Activated B cell treated with CpG ODN at 0.5 μM for 24 hours (primary cell): ENCODE results near the gene FOLH1. TPM values are rescaled to one million over a fixed set of nuclear protein-coding genes. Genes with fewer than 3 reads are reported as not detected.
"Not testable (repeated sequence)": the region's sequence is repeated elsewhere in the genome, so short reads cannot be mapped to it uniquely, and the experiment has no call there.

Experiments
- ATAC-seq: fragments of 200-7000 bp; cut with Tn5 transposase; one replicate; pipeline ENCODE4 v1.10.0; 2021; ENCODE audit warnings: low read depth, mild to moderate bottlenecking, moderate library complexity
- CTCF ChIA-PET: fragments of 350-600 bp; sonication (Branson Sonifier 250); formaldehyde crosslinking; loops from one replicate; lab custom pipeline; 2021; ENCODE audit warnings: antibody characterized with exemption; lab: Charles Lee
- POLR2A ChIA-PET: fragments of 350-600 bp; sonication (Branson Sonifier 250); formaldehyde crosslinking; loops from one replicate; lab custom pipeline; 2021; ENCODE audit warnings: antibody characterized with exemption; lab: Charles Lee
- DNase-seq: peaks from one replicate; pipeline ENCODE4 v3.0.0; 2022
- H3K27ac Mint-ChIP-seq: one replicate; pipeline ENCODE4 v1.8.0; 2020; ENCODE audit warnings: mixed read lengths
- H3K27me3 Mint-ChIP-seq: one replicate; pipeline ENCODE4 v1.8.0; 2021; ENCODE audit warnings: mixed read lengths
- H3K36me3 Mint-ChIP-seq: one replicate; pipeline ENCODE4 v1.8.0; 2021; ENCODE audit warnings: low read depth, mixed read lengths
- H3K4me1 Mint-ChIP-seq: one replicate; pipeline ENCODE4 v1.8.0; 2021; ENCODE audit warnings: mixed read lengths
- H3K4me3 Mint-ChIP-seq: one replicate; pipeline ENCODE4 v1.8.0; 2020; ENCODE audit warnings: mild to moderate bottlenecking, mixed read lengths
- H3K9me3 Mint-ChIP-seq: one replicate; pipeline ENCODE4 v1.8.0; 2020; ENCODE audit warnings: mixed read lengths
- intact Hi-C: fragments of 100-400 bp; cut with micrococcal nuclease; formaldehyde crosslinking; loops from one replicate; pipeline ENCODE4 v1.15.1; 2024
- total RNA-seq: library from RNA; stranded (reverse); gene quantifications from 2 replicates; pipeline ENCODE4 v1.2.3, GENCODE V29; 2022
- TF ChIP-seq, protein P1 (sequence below): fragments of 200-600 bp; IDR thresholded peaks from one replicate; pipeline ENCODE4 v1.8.0; 2022; ENCODE audit warnings: antibody characterized with exemption, mild to moderate bottlenecking

Gene FOLH1
- not detected in 2 replicates for total RNA-seq

DNA sequence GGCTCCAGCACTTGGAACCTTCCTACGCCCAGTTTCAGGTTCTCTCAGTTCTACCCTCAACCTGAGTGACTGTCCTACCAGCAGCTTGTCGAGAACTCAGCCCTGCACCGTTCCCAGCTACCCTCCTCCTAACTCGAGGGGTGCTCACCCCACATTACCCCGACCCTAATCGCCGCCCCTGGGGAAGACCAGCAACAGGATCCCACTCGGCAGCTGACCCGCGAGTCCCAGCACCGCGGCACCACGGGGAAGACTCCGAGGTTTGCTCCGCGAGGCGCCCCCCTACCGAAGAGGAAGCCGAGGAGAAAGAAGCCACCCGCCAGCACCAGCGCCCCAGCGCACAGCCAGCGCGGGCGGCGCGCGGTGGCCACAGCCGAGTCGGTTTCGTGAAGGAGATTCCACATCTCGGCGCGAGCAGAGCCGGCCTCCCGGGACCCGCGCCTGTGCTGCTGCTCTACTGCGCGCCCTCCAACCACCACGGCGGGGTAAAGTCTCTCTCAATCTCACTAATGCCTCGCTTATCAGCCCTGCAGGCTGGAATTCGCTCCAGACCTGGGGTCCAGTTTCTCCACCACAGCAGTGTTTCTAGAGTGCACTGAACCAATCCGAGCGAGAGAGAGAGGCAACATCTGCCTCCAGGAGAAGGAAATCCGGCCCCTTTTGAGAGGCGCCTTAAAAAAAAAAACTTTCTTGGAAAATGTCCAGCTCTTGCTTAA, at the start of gene FOLH1:
Gene FOLH1, minus strand, starts transcription at position 597 of the 716 bp plus-strand sequence. Its CDS starts 193 bp downstream, at position 404.
- no peak within 1 kb of the TSS for H3K4me3 Mint-ChIP-seq
- ATAC-seq: no peak
- CTCF ChIA-PET: no interaction called here
- intact Hi-C loops: no loop called here
- no peak for DNase-seq
- H3K9me3 Mint-ChIP-seq: no peaks in the 10 kb centered on the region
- H3K4me1 Mint-ChIP-seq: no peaks in the 10 kb centered on the region
- POLR2A ChIA-PET: no interaction called here
- H3K36me3 Mint-ChIP-seq: no peaks in the 10 kb centered on the region
- H3K27me3 Mint-ChIP-seq: no peaks in the 10 kb centered on the region
- H3K27ac Mint-ChIP-seq: no peak within 1 kb of the TSS
- TF ChIP-seq, protein P1, sequence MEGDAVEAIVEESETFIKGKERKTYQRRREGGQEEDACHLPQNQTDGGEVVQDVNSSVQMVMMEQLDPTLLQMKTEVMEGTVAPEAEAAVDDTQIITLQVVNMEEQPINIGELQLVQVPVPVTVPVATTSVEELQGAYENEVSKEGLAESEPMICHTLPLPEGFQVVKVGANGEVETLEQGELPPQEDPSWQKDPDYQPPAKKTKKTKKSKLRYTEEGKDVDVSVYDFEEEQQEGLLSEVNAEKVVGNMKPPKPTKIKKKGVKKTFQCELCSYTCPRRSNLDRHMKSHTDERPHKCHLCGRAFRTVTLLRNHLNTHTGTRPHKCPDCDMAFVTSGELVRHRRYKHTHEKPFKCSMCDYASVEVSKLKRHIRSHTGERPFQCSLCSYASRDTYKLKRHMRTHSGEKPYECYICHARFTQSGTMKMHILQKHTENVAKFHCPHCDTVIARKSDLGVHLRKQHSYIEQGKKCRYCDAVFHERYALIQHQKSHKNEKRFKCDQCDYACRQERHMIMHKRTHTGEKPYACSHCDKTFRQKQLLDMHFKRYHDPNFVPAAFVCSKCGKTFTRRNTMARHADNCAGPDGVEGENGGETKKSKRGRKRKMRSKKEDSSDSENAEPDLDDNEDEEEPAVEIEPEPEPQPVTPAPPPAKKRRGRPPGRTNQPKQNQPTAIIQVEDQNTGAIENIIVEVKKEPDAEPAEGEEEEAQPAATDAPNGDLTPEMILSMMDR: no peak

DNA sequence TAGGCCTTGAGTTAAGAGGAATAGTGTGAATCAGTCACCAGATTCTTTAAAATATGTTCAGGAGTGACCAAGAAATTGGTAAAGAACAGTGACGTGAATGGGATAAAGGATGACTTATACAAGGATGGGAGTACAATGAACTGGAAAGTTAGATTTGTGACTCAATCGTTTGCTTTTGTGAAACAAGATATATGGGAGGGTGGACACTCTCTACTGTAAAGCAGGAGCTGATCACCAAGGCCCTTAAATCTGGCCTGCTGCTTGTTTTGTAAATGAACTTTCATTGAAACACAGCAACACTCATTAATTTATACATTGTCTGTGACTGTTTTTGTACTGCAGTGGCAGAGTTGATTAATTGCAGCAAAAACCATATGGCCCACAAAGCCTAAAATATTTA, 46.7 kb upstream of the FOLH1 start:
- H3K4me1 Mint-ChIP-seq, H3K9me3 Mint-ChIP-seq, CTCF ChIA-PET, H3K4me3 Mint-ChIP-seq, H3K36me3 Mint-ChIP-seq, intact Hi-C loops, H3K27me3 Mint-ChIP-seq, DNase-seq, ATAC-seq, H3K27ac Mint-ChIP-seq, POLR2A ChIA-PET: not testable (repeated sequence)

DNA sequence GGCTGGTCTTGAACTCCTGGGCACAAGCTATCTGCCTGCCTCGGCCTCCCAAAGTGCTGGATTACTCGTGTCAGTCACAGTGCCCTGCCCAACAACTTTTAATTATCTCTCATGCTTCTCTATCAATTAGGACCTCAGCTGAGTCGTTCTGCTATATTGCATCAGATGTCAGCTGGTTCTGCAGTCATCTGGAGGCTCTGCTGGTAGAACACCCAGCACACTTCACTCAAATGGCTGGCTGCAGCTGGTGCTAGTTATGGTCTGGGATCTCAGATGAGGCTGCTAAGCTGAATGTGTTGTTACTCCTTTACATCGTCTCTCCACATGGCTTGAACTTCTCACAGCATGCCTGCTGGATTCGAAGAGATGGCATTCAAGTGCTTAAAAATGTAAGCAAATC, 42.8 kb upstream of the FOLH1 start:
- H3K27me3 Mint-ChIP-seq, H3K4me1 Mint-ChIP-seq, H3K27ac Mint-ChIP-seq, ATAC-seq, POLR2A ChIA-PET, intact Hi-C loops, DNase-seq, H3K9me3 Mint-ChIP-seq, H3K36me3 Mint-ChIP-seq, H3K4me3 Mint-ChIP-seq, CTCF ChIA-PET: not testable (repeated sequence)

DNA sequence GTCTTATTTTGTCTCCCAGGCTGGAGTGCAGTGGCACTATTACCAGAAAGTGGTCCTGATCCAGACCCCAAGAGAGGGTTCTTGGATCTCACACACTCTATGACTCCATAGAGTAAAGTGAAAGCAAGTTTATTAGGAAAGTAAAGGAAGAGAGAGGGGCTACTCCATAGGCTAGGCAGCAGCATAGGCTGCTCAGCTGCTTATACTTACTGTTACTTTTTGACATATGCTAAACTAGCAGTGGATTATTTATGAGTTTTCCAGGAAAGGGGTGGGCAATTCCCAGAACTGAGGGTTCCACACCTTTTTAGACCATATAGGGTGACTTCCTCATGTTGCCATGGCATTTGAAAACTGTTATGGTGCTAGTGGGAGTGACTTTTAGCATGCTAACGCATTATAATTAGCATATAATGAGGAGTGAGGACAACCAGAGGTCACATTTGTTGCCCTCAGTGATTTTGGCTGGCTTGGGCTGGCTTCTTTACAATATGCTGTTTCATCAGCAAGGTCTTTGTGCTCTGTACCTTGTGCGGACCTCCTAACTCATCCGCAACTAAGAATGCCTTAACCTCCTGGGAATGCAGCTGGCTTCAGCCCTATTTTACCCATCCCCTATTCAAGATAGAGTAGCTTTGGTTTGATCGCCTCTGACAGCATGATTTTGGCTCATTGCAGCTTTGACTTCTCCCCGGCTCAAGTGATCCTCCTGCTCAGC, 42.2 kb upstream of the FOLH1 start:
- POLR2A ChIA-PET, ATAC-seq: not testable (repeated sequence)

DNA sequence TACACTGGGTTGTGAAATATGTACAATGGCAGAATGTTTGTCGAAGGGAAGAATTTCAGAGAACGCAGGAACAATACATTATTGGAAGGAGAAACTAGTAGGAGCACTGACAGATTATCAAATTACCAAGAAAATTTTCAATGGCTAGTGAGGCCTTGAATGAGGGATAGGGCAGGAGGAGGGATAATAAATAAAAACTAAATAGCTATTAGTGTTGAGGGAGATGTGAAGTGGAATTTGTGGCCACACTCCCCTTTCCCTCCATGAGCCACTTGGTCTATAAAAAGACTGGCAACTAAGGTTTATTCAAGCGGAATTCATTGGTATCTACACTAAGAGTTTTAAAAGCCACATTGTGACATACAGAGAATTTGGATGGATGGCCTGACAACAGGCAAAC, 41.0 kb upstream of the FOLH1 start:
- H3K4me1 Mint-ChIP-seq, H3K9me3 Mint-ChIP-seq, H3K27me3 Mint-ChIP-seq, H3K4me3 Mint-ChIP-seq, ATAC-seq, POLR2A ChIA-PET, DNase-seq, CTCF ChIA-PET, H3K36me3 Mint-ChIP-seq, H3K27ac Mint-ChIP-seq, intact Hi-C loops: not testable (repeated sequence)

More for the DNA sequence above, 42.2 kb upstream of the FOLH1 start:
- H3K4me1 Mint-ChIP-seq, H3K27ac Mint-ChIP-seq, H3K36me3 Mint-ChIP-seq, H3K27me3 Mint-ChIP-seq, intact Hi-C loops, H3K4me3 Mint-ChIP-seq, DNase-seq, CTCF ChIA-PET, H3K9me3 Mint-ChIP-seq: not testable (repeated sequence)

DNA sequence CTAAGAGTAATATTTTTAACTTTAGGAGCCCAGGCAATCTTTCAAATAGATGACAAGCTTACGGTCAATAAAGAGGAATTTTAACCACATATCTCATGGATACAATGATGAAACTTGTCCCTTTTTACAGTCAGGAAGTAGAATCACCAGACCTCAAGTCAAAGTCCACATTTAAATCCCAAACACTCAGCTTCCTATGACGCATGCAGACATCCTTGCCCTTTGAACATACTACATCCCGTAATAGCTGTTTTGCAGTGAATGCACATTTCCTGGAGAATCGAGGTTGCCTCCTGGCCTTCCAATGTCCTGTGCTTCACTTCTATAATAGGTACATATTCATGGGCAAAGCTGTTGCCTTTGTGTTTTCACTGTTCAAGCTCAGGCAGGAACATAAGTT, 25.3 kb upstream of the FOLH1 start:
- H3K36me3 Mint-ChIP-seq, ATAC-seq, H3K27me3 Mint-ChIP-seq, H3K9me3 Mint-ChIP-seq, H3K4me3 Mint-ChIP-seq, H3K4me1 Mint-ChIP-seq, DNase-seq, POLR2A ChIA-PET, H3K27ac Mint-ChIP-seq, CTCF ChIA-PET, intact Hi-C loops: not testable (repeated sequence)

DNA sequence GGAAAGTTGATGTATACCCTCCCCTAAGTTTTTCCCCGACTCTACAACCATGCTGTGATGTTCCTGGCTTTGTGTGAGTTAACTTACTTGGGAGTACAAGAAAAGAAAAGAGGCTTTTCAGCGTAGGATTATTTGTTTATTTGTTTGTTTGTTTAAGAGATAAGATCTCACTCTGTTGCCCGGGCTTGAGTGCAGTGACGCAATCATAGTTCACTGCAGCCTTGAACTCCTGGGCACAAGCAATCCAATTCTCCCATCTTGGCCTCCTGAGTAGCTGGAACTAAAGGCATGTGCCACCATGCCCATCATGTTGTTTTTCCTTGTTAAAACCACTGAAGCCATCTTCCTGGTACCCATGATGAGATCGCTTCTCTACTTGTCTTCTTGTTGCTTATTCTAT, 24.6 kb upstream of the FOLH1 start:
- H3K4me1 Mint-ChIP-seq, H3K27me3 Mint-ChIP-seq, H3K9me3 Mint-ChIP-seq, POLR2A ChIA-PET, ATAC-seq, DNase-seq, H3K4me3 Mint-ChIP-seq, intact Hi-C loops, CTCF ChIA-PET, H3K27ac Mint-ChIP-seq, H3K36me3 Mint-ChIP-seq: not testable (repeated sequence)

DNA sequence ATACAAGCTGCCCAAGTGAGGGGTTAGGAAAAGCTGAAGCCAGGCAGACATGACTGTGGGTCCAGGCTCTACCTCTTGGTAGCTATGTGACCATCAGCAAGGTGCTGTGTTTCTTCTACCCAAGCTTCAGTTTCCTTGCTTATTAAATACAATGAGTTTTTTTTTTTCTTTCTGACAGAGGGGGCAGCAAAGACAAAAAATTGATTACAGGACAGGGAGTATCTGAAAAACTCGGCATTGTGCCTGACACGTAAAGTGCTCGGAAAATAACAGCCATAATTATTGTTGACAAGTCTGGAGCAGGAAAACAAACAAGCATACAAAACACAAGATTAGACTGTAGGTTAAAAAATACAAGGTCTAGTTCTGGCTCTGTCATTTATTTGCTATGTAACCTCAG, 23.3 kb upstream of the FOLH1 start:
- ATAC-seq, H3K9me3 Mint-ChIP-seq, POLR2A ChIA-PET, DNase-seq, H3K36me3 Mint-ChIP-seq, H3K27me3 Mint-ChIP-seq, CTCF ChIA-PET, H3K27ac Mint-ChIP-seq, H3K4me3 Mint-ChIP-seq, H3K4me1 Mint-ChIP-seq, intact Hi-C loops: not testable (repeated sequence)

DNA sequence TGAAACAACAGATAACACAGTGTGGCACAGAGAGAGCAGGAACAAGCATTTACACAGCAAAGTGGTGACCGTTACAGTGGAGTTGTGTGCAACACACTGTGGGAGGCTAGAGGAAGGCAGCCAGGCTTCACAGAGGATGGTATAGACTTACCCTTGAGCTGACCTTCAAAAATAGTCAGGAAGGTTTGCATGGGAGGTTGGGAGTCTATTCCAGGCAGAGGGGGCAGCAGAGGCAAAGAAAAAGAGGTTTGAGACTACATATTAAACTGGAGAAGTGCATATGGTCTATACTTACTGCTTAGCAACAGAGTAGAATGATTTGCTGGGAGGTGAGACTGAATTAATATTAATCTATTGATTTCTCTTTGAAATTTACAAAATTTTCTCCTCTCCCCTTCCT, 22.1 kb upstream of the FOLH1 start:
- CTCF ChIA-PET, H3K36me3 Mint-ChIP-seq, H3K9me3 Mint-ChIP-seq, H3K27me3 Mint-ChIP-seq, intact Hi-C loops, H3K4me3 Mint-ChIP-seq, ATAC-seq, POLR2A ChIA-PET, H3K27ac Mint-ChIP-seq, DNase-seq, H3K4me1 Mint-ChIP-seq: not testable (repeated sequence)

DNA sequence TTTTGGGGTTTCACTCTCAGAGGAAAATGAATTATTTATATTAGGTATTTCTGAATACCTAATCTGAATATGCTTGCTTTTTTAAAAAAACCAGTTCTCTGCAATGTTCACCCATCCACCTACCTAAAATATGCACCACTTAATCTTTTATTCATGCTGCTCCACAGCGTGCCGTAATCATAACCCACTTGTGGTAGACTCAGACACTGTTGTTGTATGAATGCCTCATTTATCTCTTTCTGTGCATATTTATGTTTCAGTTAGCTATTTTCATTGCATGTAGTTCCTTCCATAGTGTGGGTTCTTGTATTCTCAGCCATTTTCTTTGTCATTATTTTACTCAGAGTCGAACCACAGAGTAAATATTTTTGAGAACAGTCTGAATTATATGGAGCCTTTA, 21.6 kb upstream of the FOLH1 start:
- H3K4me1 Mint-ChIP-seq, DNase-seq, H3K4me3 Mint-ChIP-seq, CTCF ChIA-PET, H3K36me3 Mint-ChIP-seq, intact Hi-C loops, ATAC-seq, H3K9me3 Mint-ChIP-seq, H3K27ac Mint-ChIP-seq, POLR2A ChIA-PET, H3K27me3 Mint-ChIP-seq: not testable (repeated sequence)

DNA sequence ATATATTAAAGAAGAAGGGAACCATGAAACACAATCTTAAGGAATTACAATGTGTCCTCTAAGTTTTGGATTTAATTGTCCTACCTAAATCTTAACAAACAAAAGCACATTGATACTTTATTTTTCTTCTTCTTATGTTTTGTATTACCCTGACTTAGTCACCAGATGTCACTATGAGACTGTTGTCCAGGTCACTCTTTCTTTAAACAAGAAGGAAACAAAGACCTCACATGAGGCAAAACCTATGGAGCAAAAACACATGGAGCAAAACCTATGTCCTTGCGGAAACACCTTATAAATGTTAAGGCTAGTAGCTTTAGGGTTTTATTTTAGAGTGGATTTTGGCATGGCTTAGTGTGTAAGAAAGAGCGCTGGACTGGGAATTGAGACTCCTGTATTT, 20.7 kb upstream of the FOLH1 start:
- ATAC-seq, H3K36me3 Mint-ChIP-seq, H3K27ac Mint-ChIP-seq, H3K27me3 Mint-ChIP-seq, CTCF ChIA-PET, H3K9me3 Mint-ChIP-seq, H3K4me1 Mint-ChIP-seq, H3K4me3 Mint-ChIP-seq, DNase-seq, intact Hi-C loops, POLR2A ChIA-PET: not testable (repeated sequence)
